Chondrocyte (in vitro differentiated cells): ENCODE measurements around the gene RRH. TPM values are rescaled to one million over a fixed set of nuclear protein-coding genes. Genes with fewer than 3 reads are reported as not detected.
A peak's percentile ranks its signal among the peaks of the same experiment; 100 is the strongest.

Source experiments
- DNase-seq: peaks from one replicate; pipeline ENCODE4 v3.0.0; 2021; ENCODE audit warnings: mixed read lengths, low spot score
- H3K27ac Mint-ChIP-seq: one replicate; pipeline ENCODE4 v1.8.0; 2021; ENCODE audit warnings: mild to moderate bottlenecking, moderate library complexity, mixed read lengths; ENCODE audit not compliant: unreplicated experiment
- H3K27me3 Mint-ChIP-seq: 2 replicates; pipeline ENCODE4 v1.8.0; 2021; ENCODE audit warnings: low read depth, mixed read lengths
- H3K36me3 Mint-ChIP-seq: 2 replicates; pipeline ENCODE4 v1.8.0; 2021; ENCODE audit warnings: low read depth, mixed read lengths
- H3K4me1 Mint-ChIP-seq: 2 replicates; pipeline ENCODE4 v1.8.0; 2021; ENCODE audit warnings: low read depth, mild to moderate bottlenecking, mixed read lengths
- H3K4me3 Mint-ChIP-seq: one replicate; pipeline ENCODE4 v1.8.0; 2021; ENCODE audit warnings: mild to moderate bottlenecking, moderate library complexity, mixed read lengths; ENCODE audit not compliant: unreplicated experiment
- H3K9me3 Mint-ChIP-seq: 2 replicates; pipeline ENCODE4 v1.8.0; 2021; ENCODE audit warnings: low read depth, mixed read lengths
- CTCF ChIP-seq: fragments of 200-600 bp; sonication (generic); IDR thresholded peaks from 2 replicates; pipeline ENCODE4 v1.5.0; 2021; ENCODE audit warnings: antibody characterized with exemption, mild to moderate bottlenecking, moderate library complexity
- total RNA-seq: library from RNA; stranded (reverse); gene quantifications from 3 replicates; pipeline ENCODE4 v1.2.1, GENCODE V29; 2021

The RRH gene
- total RNA-seq, 1 donor from 2014 or later = not detected

DNA sequence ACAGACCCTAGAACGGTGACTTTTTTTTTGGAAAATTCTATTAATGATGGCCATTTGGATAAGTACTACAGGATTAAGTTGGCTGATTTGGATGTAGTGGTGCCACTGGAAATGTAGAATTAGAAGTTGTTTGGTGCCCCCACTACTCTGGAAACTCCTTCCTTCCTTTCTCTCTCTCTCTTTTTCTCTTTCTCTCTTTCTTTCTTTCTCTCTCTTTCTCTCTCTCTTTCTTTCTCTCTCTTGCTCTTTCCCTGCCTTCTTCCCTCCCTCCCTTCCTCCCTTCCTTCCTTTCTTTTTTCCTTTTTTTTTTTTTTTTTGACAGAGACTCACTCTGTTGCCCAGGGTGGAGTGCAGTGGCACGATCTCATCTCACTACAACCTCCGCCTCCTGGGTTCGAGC lies 9.5 kb upstream of the RRH start:
- H3K36me3 Mint-ChIP-seq = peaks cover 11% of the 10 kb centered on the region

GRCh38 chr4:109820563-109820962 lies 7.2 kb upstream of the RRH start:
- Mint-ChIP-seq H3K36me3 (peaks cover 12% of the 10 kb centered on the region), H3K9me3 (no peaks in the 10 kb centered on the region), H3K27me3 (no peaks in the 10 kb centered on the region), H3K4me3 (no peak overlapping the region), H3K4me1 (peaks cover 28% of the 10 kb centered on the region), H3K27ac (no peak overlapping the region)
- TF ChIP-seq CTCF = no peak
- no peak for DNase-seq

More for the DNA sequence above, 9.5 kb upstream of the RRH start:
- Mint-ChIP-seq H3K4me3 (no peak overlapping the region), H3K4me1 (peaks cover 33% of the 10 kb centered on the region), H3K9me3 (no peaks in the 10 kb centered on the region), H3K27ac (peak overlapping the region; percentile 56), H3K27me3 (no peaks in the 10 kb centered on the region)
- no peak for TF ChIP-seq CTCF
- DNase-seq = no peak

GRCh38 chr4:109821185-109821584 lies 6.6 kb upstream of the RRH start:
- no peaks in the 10 kb centered on the region for H3K9me3 Mint-ChIP-seq
- H3K27ac Mint-ChIP-seq = no peak overlapping the region
- peaks cover 22% of the 10 kb centered on the region for H3K4me1 Mint-ChIP-seq
- no peak for DNase-seq
- H3K4me3 Mint-ChIP-seq = no peak overlapping the region
- no peak for TF ChIP-seq CTCF
- no peaks in the 10 kb centered on the region for H3K27me3 Mint-ChIP-seq
- H3K36me3 Mint-ChIP-seq = peaks cover 12% of the 10 kb centered on the region

- no peaks in the 10 kb centered on the region for H3K9me3 Mint-ChIP-seq
- H3K27ac Mint-ChIP-seq = no peak overlapping the region
- peaks cover 5% of the 10 kb centered on the region for H3K36me3 Mint-ChIP-seq
- DNase-seq = no peak
- TF ChIP-seq CTCF = peak; percentile 85
- no peak overlapping the region for H3K4me3 Mint-ChIP-seq
- no peaks in the 10 kb centered on the region for H3K27me3 Mint-ChIP-seq
- no peaks in the 10 kb centered on the region for H3K4me1 Mint-ChIP-seq
Observed at GRCh38 chr4:109826719-109827118, 1.1 kb upstream of the RRH start.

- no peaks in the 10 kb centered on the region for H3K36me3 Mint-ChIP-seq
- H3K27me3 Mint-ChIP-seq = no peaks in the 10 kb centered on the region
- no peak overlapping the region for H3K4me3 Mint-ChIP-seq
- TF ChIP-seq CTCF = no peak
- DNase-seq = no peak
- H3K27ac Mint-ChIP-seq = no peak overlapping the region
- H3K4me1 Mint-ChIP-seq = no peaks in the 10 kb centered on the region
- H3K9me3 Mint-ChIP-seq = no peaks in the 10 kb centered on the region
Observed at GRCh38 chr4:109833756-109834155, 6.0 kb downstream of the RRH start.
